Mucosa of descending colon (tissue), 3 donors: ENCODE results near the gene VCL. TPM values are rescaled to one million over a fixed set of nuclear protein-coding genes. Genes with fewer than 3 reads are reported as not detected.

Source experiments
- ATAC-seq: fragments of 200-7000 bp; cut with Tn5 transposase; one replicate; pipeline ENCODE4 v1.9.1; 2020; ENCODE audit warnings: mild to moderate bottlenecking, moderate library complexity
- DNase-seq, 3 donors: peaks; one replicate each; pipeline ENCODE4 v3.0.0-alpha.2; 2020
- H3K36me3 ChIP-seq: fragments of 200-600 bp; one replicate; pipeline ENCODE4 v1.8.0; 2021; ENCODE audit warnings: low read depth, mild to moderate bottlenecking
- H3K4me1 ChIP-seq: fragments of 200-600 bp; one replicate; pipeline ENCODE4 v1.8.0; 2021; ENCODE audit warnings: low read depth, mild to moderate bottlenecking
- H3K4me3 ChIP-seq: fragments of 200-600 bp; one replicate; pipeline ENCODE4 v1.8.0; 2021; ENCODE audit warnings: mild to moderate bottlenecking
- H3K9me3 ChIP-seq: fragments of 200-600 bp; one replicate; pipeline ENCODE4 v1.8.0; 2021; ENCODE audit warnings: mild to moderate bottlenecking
- intact Hi-C, 2 donors: fragments of 100-400 bp; cut with DNase I in 1 of 2; cut with micrococcal nuclease in 1 of 2; formaldehyde crosslinking; loops; one replicate each; pipeline versions ENCODE4 v1.11.0 to v1.11.1; 2022; cut with DNase I, micrococcal nuclease
- long read RNA-seq, 2 donors: library from polyadenylated mRNA; unstranded; transcript quantifications; one replicate each; pipeline ENCODE4 v2.0.0, GENCODE V29; 2019 to 2021
- total RNA-seq, 3 donors: library from RNA; stranded (reverse); fragmentation: NEBNext Ultra II Directional in 2 of 3; extraction: Animal tissue kit (Norgen Biotek cat#: 25700) in 2 of 3; gene quantifications; one replicate each; pipeline versions ENCODE4 v1.2.1 to v1.2.4, GENCODE V29; 2021 to 2023
- TF ChIP-seq, protein P1 (sequence below): fragments of 200-600 bp; IDR thresholded peaks from one replicate; pipeline ENCODE4 v1.8.0; 2022; ENCODE audit warnings: antibody characterized with exemption, mild to moderate bottlenecking
- donor health status: DM: no; HTN: no; CAD: no; lungs with moderate emphysema.
- donor health status: DM: no; HTN: no; CAD: no.
- donor health status: DM: no; HTN: yes; CAD: no.

VCL gene
- total RNA-seq: 100 to 1,000 TPM; 114 to 292 (median 117) TPM
- long read RNA-seq, donor 1, full-length matches to known transcripts: 137 of 269 reads
- long read RNA-seq, donor 1, partial matches to known transcripts: 34 of 269 reads
- long read RNA-seq, donor 1, other reads (novel, unspliced or antisense): 98 of 269 reads
- long read RNA-seq, donor 2, full-length matches to known transcripts: 3 of 7 reads
- long read RNA-seq, donor 2, partial matches to known transcripts: 3 of 7 reads
- long read RNA-seq, donor 2, other reads (novel, unspliced or antisense): 1 of 7 reads

DNA sequence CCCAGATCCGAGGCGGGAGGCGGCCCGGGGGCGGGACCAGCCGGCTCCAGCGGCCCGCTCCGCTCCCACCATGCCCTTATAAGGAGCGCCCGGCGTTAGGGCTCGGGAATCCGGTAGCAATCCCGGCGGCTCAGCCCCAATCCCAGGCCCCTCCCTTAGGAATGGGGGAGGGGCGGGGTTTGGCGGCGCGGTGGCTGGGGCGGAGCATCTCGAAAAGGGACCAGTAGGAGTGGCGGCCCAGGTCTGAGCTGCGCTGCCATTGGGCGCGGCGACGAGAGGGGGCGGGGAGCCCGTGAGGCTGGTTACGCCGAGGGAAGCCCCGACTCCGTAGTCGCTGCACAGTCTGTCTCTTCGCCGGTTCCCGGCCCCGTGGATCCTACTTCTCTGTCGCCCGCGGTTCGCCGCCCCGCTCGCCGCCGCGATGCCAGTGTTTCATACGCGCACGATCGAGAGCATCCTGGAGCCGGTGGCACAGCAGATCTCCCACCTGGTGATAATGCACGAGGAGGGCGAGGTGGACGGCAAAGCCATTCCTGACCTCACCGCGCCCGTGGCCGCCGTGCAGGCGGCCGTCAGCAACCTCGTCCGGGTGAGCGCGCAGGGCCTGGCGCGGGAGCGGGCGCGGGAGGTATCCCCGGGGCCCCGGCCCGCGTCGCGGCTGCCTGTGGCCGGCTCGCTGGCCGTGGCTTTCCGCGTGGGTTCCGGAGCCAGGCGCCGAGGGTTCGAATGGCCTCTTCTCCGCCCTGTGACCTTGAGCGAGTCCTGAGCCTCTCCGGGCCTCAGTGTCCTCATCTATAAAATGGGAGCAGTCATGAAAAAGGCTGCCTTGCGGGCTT is at the start of gene VCL:
Gene VCL, plus strand, starts transcription at position 330 of the 836 bp plus-strand sequence. Its CDS starts 92 bp downstream, at position 422.
- ATAC-seq (peak; percentile 92), DNase-seq (peak; percentile 98 to 99 (median 98))
- Histone ChIP-seq H3K36me3 (no peaks in the 10 kb centered on the region), H3K4me3 (peak within 1 kb of the TSS; percentile 90), H3K4me1 (peaks cover 17% of the 10 kb centered on the region), H3K9me3 (no peaks in the 10 kb centered on the region)
- TF ChIP-seq, protein P1, sequence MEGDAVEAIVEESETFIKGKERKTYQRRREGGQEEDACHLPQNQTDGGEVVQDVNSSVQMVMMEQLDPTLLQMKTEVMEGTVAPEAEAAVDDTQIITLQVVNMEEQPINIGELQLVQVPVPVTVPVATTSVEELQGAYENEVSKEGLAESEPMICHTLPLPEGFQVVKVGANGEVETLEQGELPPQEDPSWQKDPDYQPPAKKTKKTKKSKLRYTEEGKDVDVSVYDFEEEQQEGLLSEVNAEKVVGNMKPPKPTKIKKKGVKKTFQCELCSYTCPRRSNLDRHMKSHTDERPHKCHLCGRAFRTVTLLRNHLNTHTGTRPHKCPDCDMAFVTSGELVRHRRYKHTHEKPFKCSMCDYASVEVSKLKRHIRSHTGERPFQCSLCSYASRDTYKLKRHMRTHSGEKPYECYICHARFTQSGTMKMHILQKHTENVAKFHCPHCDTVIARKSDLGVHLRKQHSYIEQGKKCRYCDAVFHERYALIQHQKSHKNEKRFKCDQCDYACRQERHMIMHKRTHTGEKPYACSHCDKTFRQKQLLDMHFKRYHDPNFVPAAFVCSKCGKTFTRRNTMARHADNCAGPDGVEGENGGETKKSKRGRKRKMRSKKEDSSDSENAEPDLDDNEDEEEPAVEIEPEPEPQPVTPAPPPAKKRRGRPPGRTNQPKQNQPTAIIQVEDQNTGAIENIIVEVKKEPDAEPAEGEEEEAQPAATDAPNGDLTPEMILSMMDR: no peak
- intact Hi-C loops: no loop called here

DNA sequence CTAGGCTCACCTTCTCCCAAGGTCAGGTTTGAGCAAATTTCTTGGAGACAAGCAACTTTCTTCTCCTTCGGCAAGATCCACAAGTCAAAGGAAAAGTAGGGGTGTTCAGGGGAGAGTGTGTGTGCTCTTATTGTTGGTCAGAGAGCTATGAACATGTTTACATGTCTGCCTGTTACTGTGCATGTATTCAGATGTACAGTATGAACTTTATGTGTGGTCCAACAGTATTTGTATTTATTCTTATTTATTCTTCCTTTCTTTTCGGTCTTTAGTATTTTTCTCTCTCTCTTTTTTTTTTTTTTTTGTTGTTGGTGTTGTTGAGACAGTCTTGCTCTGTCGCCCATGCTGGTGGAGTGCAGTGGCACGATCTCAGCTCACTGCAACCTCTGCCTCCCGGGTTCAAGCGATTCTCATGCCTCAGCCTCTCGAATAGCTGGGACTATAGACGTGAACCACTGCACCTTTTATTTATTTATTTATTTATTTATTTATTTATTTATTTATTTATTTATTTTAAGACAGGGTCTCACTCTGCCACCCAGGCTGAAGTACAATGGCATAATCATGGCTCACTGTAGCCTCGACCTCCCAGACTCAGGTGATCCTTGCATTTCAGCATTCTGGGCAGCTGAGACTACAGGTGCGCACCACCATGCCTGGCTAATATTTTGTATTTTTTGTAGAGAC is 48.8 kb upstream of the VCL start:
- no peaks in the 10 kb centered on the region for H3K4me1 ChIP-seq
- no peaks in the 10 kb centered on the region for H3K36me3 ChIP-seq
- intact Hi-C loops: no loop called here
- H3K4me3 ChIP-seq: no peak overlapping the region
- ATAC-seq (no peak), DNase-seq (no peak)
- TF ChIP-seq, protein P1: no peak
- no peaks in the 10 kb centered on the region for H3K9me3 ChIP-seq

DNA sequence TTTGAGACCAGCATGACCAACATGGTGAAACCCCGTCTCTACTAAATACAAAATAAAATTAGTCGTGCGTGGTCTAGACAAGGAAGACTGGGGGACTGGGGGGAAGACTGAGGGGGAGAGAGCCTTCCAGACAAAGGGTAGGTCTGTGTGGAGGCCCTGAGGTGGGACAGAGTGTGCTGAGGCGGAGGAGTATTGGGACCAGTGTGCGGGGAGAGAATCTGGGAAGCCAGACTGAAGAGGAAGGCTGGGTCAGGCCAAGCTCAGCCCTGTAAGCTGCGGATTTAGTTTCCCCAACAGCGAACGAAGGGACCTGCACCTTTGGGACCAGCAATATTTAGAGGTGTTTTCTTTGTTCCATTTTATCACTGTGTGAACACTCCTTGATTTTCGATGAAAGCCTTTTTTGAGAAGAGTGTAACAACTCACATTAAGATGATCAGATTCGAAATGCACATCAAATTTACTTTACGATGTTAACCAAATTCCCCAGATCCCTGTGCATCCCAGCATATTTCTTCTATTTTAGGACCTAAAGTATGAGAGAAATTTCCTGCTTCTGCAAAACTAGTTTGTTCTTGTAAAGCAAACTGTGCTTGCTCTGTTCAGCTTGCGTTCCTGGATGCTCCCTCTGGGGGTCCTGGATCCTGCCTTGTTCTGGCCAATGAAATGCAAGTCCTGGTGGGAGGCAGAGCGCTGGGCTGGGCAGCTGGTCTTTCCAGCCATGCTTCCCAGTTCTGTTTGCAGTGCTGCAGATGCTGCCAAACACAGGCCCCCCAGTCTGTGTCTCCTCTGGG is 47.6 kb upstream of the VCL start:
- ATAC-seq (no peak), DNase-seq (no peak)
- no peak overlapping the region for H3K4me3 ChIP-seq
- intact Hi-C loops: no loop called here
- no peaks in the 10 kb centered on the region for H3K9me3 ChIP-seq
- H3K36me3 ChIP-seq: no peaks in the 10 kb centered on the region
- TF ChIP-seq, protein P1: no peak
- H3K4me1 ChIP-seq: no peaks in the 10 kb centered on the region

DNA sequence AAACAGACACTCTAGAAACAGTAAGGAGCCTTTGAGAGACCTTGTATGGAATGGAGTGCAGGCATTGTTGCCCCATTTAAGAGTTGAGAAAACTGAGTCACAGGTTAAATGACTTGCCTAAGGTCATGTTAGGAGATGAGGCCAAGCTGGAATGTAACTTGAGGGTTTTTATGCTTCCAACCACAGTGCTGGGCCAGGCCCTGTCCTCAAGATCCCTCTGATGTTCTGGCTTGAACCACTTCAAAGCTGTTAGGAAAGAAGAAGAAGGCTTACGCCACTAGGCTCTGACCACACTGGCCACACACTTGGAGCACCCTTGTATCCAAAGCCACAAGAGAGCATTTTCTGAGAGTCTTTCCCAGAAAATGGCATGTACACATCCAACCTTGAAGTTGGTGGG is 44.3 kb upstream of the VCL start:
- peaks cover 12% of the 10 kb centered on the region for H3K4me1 ChIP-seq
- no peaks in the 10 kb centered on the region for H3K36me3 ChIP-seq
- H3K4me3 ChIP-seq: no peak overlapping the region
- no peaks in the 10 kb centered on the region for H3K9me3 ChIP-seq
- TF ChIP-seq, protein P1: no peak
- ATAC-seq (no peak), DNase-seq (no peak)
- intact Hi-C loops: no loop called here

DNA sequence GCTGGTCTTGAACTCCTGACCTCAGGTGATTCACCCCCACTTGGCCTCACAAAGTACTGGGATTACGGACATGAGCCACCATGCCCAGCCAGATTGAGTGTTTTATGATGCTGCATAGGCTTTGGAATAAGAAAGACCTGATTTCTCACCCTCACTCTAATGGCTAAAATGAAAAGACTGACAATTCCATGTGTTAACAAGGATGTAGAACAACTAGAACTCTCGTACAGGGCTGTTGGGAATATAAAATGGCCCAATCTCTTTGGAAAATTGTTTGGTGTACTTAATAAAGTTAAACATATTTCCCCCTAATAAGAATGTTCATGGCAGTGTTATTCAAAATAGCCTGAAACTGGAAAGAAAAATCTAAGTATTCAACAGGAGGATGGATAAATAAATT is 43.2 kb upstream of the VCL start:
- DNase-seq (no peak), ATAC-seq (no peak)
- H3K9me3 ChIP-seq: no peaks in the 10 kb centered on the region
- H3K4me1 ChIP-seq: peaks cover 12% of the 10 kb centered on the region
- H3K4me3 ChIP-seq: no peak overlapping the region
- intact Hi-C loops: no loop called here
- no peaks in the 10 kb centered on the region for H3K36me3 ChIP-seq
- TF ChIP-seq, protein P1: no peak
